Testis (tissue), 3 donors: ENCODE measurements around the gene FRMD4B. TPM values are rescaled to one million over a fixed set of nuclear protein-coding genes. Genes with fewer than 3 reads are reported as not detected.

Experiments
- DNase-seq: peaks from one replicate; pipeline ENCODE4 v3.0.0-alpha.2; 2019
- H3K27ac ChIP-seq, 2 donors: fragments of 200-600 bp; sonication (generic); one replicate each; pipeline ENCODE4 v1.5.1; 2019
- H3K27me3 ChIP-seq: fragments of 200-600 bp; sonication (generic); one replicate; pipeline ENCODE4 v1.5.1; 2019
- H3K36me3 ChIP-seq: fragments of 200-600 bp; sonication (generic); one replicate; pipeline ENCODE4 v1.5.1; 2017; ENCODE audit warnings: low read depth; ENCODE audit errors: missing control alignments
- H3K4me1 ChIP-seq: fragments of 200-600 bp; sonication (generic); one replicate; pipeline ENCODE4 v1.5.1; 2019
- H3K4me3 ChIP-seq, 2 donors: fragments of 200-600 bp; sonication (generic); one replicate each; pipeline ENCODE4 v1.5.1; 2017 to 2019
- H3K9me3 ChIP-seq: fragments of 200-600 bp; sonication (generic); one replicate; pipeline ENCODE4 v1.5.1; 2017
- POLR2A ChIP-seq: fragments of 450-650 bp; IDR thresholded peaks from one replicate; pipeline ENCODE4 v1.6.1; 2017; ENCODE audit warnings: antibody characterized with exemption, mild to moderate bottlenecking, moderate library complexity
- WGBS, 2 donors: methylation state at CpG; one replicate each; pipeline ENCODE4 v1.1.5; 2018; 5-methylcytosine and 5-hydroxymethylcytosine counted together
- intact Hi-C: fragments of 100-400 bp; cut with DNase I; formaldehyde crosslinking; loops from one replicate; pipeline ENCODE4 v1.15.1; 2023; ENCODE audit warnings: low total_unique reads
- polyA plus RNA-seq: library from polyadenylated mRNA; stranded (reverse); fragments of 350-450 nt; fragmentation: Illumina TruSeq; extraction: RNeasy Lipid Tissue Mini Kit (QIAGEN cat#74804); gene quantifications from one replicate; pipeline ENCODE4 v1.2.3, GENCODE V29; 2014; ENCODE audit warnings: low read depth, low replicate concordance; ENCODE audit not compliant: insufficient read depth
- total RNA-seq, 2 donors: library from RNA; depleted of rRNA; stranded (reverse); fragments of >200 nt; gene quantifications; one replicate each; pipeline ENCODE4 v1.2.3, GENCODE V29; 2016
- TF ChIP-seq, protein P1 (sequence below), 3 experiments: fragments of 450-650 bp in 2 of 3; fragments of 200-600 bp in 1 of 3; sonication (generic) in 1 of 3; IDR thresholded peaks; one replicate each; pipeline ENCODE4 v1.5.1; 2016 to 2019; ENCODE audit warnings: antibody characterized with exemption in 3 of 3, mild to moderate bottlenecking in 2 of 3, moderate library complexity in 1 of 3

The FRMD4B gene
- total and polyA plus RNA-seq, 3 donors from 2014 or later = 10.2 to 17.8 (median 13.7) TPM

DNA sequence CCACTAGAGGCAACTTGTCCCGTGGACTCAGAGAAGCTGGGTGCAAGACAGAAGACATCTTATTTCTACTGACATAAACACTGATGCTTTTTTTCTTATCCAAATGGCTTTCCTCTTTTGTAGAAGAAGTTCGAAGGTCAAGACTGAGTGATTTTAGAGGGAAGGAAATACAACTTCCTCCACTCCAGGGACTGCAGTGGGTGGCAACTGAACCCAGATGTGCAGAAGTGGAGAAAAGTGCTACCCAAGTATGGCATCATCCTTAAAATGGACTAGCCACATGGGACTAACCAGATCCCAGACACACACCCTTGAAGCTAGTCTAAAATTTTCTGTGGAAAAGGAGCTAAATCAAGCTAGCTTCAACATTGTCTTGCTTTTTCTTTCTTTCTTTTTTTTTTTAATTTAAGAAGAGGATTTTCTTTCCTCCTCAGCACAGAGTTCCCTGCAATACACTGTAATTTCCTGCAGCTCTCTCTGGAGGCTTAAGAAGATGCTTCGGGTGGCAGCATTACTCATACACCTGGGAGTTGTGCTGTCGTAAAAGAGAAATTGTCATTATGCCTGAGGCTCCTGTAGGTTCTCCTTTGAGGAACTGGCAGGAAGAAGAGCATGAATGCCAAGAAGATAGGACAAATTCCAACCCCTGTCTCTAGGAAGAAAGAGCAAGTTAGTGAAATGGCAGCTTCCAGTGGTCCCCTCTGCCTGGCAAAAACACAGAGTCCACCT, 3.8 kb upstream of the FRMD4B start:
- H3K36me3 ChIP-seq = no peaks in the 10 kb centered on the region
- intact Hi-C loops = no loop called here
- no peak overlapping the region for H3K27ac ChIP-seq
- no peak overlapping the region for H3K4me3 ChIP-seq
- H3K27me3 ChIP-seq = no peaks in the 10 kb centered on the region
- TF ChIP-seq POLR2A = no peak
- TF ChIP-seq, protein P1, sequence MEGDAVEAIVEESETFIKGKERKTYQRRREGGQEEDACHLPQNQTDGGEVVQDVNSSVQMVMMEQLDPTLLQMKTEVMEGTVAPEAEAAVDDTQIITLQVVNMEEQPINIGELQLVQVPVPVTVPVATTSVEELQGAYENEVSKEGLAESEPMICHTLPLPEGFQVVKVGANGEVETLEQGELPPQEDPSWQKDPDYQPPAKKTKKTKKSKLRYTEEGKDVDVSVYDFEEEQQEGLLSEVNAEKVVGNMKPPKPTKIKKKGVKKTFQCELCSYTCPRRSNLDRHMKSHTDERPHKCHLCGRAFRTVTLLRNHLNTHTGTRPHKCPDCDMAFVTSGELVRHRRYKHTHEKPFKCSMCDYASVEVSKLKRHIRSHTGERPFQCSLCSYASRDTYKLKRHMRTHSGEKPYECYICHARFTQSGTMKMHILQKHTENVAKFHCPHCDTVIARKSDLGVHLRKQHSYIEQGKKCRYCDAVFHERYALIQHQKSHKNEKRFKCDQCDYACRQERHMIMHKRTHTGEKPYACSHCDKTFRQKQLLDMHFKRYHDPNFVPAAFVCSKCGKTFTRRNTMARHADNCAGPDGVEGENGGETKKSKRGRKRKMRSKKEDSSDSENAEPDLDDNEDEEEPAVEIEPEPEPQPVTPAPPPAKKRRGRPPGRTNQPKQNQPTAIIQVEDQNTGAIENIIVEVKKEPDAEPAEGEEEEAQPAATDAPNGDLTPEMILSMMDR (IDR thresholded peaks at IDR 0.05) = no peak
- DNase-seq = no peak
- H3K4me1 ChIP-seq = no peaks in the 10 kb centered on the region
- 61 to 76% methylated on average over 4 of the region's 4 CpGs for WGBS, 2 donors
- H3K9me3 ChIP-seq = no peaks in the 10 kb centered on the region

DNA sequence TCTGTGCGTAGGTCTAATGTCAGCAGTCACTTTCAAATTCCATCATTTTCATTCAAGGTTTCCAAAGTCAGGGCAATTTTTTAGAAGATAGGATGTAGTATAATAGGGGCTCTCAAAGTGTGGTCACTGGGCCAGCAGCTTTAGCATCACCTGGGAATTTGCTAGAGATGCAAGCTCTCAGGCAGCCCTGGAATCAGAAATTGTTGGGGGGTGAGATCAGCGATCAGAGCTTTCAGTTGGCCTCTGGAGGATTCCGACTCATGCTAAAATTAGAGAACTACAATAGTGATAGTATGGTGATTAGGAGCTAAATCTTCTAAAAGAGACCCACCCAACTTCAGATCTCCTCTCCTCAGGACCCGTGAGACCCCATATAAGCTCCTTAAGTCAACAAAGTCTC, 2.4 kb upstream of the FRMD4B start:
- H3K27me3 ChIP-seq = no peaks in the 10 kb centered on the region
- no peak overlapping the region for H3K27ac ChIP-seq
- H3K9me3 ChIP-seq = no peaks in the 10 kb centered on the region
- no peak for DNase-seq
- WGBS, 2 donors = 69 to 92% methylated on average over 4 of the region's 4 CpGs
- no peaks in the 10 kb centered on the region for H3K36me3 ChIP-seq
- no peaks in the 10 kb centered on the region for H3K4me1 ChIP-seq
- TF ChIP-seq POLR2A = no peak
- TF ChIP-seq, protein P1 (IDR thresholded peaks at IDR 0.05) = no peak
- H3K4me3 ChIP-seq = no peak overlapping the region
- intact Hi-C loops = no loop called here

DNA sequence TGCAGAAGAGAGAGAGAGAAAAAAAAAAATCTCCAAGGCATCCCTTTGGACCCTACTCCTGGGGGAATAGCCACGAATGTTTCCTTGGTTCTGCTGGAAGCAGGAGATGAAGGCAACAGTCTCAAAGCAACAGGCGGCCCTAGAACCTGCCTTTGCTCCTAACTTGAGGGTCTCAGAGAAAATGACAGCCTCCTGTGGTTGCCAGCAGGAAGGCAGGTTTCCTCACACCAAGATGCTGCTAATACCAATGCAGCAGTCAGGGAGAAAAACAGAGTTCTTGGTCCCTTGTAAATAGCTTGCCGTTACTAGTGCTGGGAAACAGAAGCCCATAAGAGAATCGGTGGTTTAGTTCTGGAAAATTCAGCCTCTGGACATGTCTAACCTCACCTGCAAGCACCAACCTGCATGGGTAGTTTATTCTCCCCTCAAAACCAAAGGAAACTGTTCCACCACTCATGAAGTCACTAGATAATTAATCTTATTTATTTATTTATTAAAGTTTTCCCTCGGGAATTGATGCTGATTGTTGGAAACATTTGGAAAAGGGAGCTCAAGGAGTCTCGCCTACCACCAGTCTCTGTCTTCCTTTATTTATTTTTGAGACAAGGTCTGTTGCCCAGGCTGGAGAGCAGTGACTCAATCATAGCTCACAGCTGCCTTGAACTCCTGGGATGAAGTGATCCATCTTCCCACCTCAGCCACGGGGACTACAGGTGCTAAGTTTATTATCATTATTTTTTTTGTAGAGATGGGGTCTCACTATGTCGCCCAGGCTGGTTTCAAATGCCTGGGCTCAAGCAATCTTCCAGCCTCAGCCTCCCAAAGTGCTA, 883 bp upstream of the FRMD4B start:
- Histone ChIP-seq H3K36me3 (no peaks in the 10 kb centered on the region), H3K9me3 (no peaks in the 10 kb centered on the region), H3K4me3 (peak overlapping the region; percentile 57 to 63), H3K27ac (no peak overlapping the region), H3K27me3 (no peaks in the 10 kb centered on the region), H3K4me1 (no peaks in the 10 kb centered on the region)
- 34 to 53% methylated on average over 8 of the region's 8 CpGs for WGBS, 2 donors
- DNase-seq = no peak
- no peak for TF ChIP-seq POLR2A
- TF ChIP-seq, protein P1 (IDR thresholded peaks at IDR 0.05) = no peak
- intact Hi-C loops = no loop called here

DNA sequence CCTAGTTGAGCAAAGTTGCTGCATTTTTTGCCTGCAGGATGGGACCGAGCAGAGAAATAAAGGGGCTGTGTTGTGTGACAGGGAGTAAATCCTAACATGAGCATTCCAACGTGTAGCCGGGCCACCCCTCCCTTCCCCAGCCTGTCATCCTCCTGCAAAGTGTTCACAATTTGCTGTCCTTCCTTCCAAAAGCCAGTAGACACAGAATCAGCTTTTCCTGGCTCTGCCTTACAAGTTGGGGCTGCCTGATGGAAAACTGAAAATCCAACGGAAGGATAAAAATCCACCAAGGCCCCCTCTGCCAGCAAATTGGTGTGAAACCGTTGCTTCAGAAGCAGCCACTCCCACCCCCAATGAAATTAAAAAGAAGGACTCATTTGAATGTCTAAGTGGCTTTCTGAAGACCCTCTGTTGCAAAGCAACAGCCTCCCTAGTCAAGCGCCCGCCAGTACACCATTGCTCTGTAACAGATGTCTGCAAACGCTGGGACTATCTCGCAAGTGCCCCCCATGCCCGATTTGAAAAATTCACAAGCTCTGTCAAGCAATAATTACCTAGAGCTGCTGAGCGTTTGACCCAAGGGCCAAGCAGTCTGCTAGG, 665 bp downstream of the FRMD4B start:
- no peaks in the 10 kb centered on the region for H3K4me1 ChIP-seq
- H3K27me3 ChIP-seq = no peaks in the 10 kb centered on the region
- H3K27ac ChIP-seq = no peak overlapping the region
- H3K4me3 ChIP-seq = peak overlapping the region; percentile 57 to 63
- 28 to 38% methylated on average over 11 of the region's 11 CpGs for WGBS, 2 donors
- no peaks in the 10 kb centered on the region for H3K9me3 ChIP-seq
- intact Hi-C loops = no loop called here
- no peak for DNase-seq
- no peaks in the 10 kb centered on the region for H3K36me3 ChIP-seq
- TF ChIP-seq, protein P1 (IDR thresholded peaks at IDR 0.05) = no peak
- TF ChIP-seq POLR2A = no peak
